Measurements from ENCODE around the gene TUBB4A.

TUBB4A gene

GRCh38 chr19:6491802-6492592 lies 10.1 kb downstream of the TUBB4A start:
- DNase-seq = no peak

GRCh38 chr19:6490134-6490533 lies 12.0 kb downstream of the TUBB4A start:
- DNase-seq = no peak

- no peak for DNase-seq
Observed at GRCh38 chr19:6489278-6490061, 12.6 kb downstream of the TUBB4A start.

GRCh38 chr19:6484831-6485230 lies 17.3 kb downstream of the TUBB4A start:
- DNase-seq = no peak

GRCh38 chr19:6484230-6484629 lies 17.9 kb downstream of the TUBB4A start:
- no peak for DNase-seq

GRCh38 chr19:6483235-6483634 lies 18.9 kb downstream of the TUBB4A start:
- DNase-seq = no peak

- no peak for DNase-seq
Observed at GRCh38 chr19:6482343-6482686, 19.8 kb downstream of the TUBB4A start.

GRCh38 chr19:6481541-6482342 lies 20.4 kb downstream of the TUBB4A start, which contains the start of gene DENND1C:
DENND1C (minus strand) TSS chr19:6481787; CDS start chr19:6481695, 92 bp downstream.
- DNase-seq = no peak

- DNase-seq = no peak
Observed at GRCh38 chr19:6480848-6481415, 21.2 kb downstream of the TUBB4A start.

- no peak for DNase-seq
Observed at GRCh38 chr19:6479836-6480398, 22.2 kb downstream of the TUBB4A start.

- no peak for DNase-seq
Observed at GRCh38 chr19:6478815-6479214, 23.3 kb downstream of the TUBB4A start.

- DNase-seq = no peak
Observed at GRCh38 chr19:6476896-6477431, 25.1 kb downstream of the TUBB4A start.

GRCh38 chr19:6476155-6476895 lies 25.8 kb downstream of the TUBB4A start:
- DNase-seq = no peak

GRCh38 chr19:6475321-6476108 lies 26.6 kb downstream of the TUBB4A start:
- DNase-seq = no peak

GRCh38 chr19:6473647-6474046 lies 28.5 kb downstream of the TUBB4A start:
- no peak for DNase-seq

- no peak for DNase-seq
Observed at GRCh38 chr19:6472713-6473112, 29.4 kb downstream of the TUBB4A start.

GRCh38 chr19:6471076-6471475 lies 31.0 kb downstream of the TUBB4A start:
- no peak for DNase-seq

- no peak for DNase-seq
Observed at GRCh38 chr19:6470173-6470572, 31.9 kb downstream of the TUBB4A start.

GRCh38 chr19:6467384-6467783 lies 34.7 kb downstream of the TUBB4A start:
- no peak for DNase-seq

- no peak for DNase-seq
Observed at GRCh38 chr19:6466526-6467248, 35.4 kb downstream of the TUBB4A start.
